DND-41 (cell line): Measurements from ENCODE around the gene DALRD3.

Experiments used
- ATAC-seq: fragments of 200-7000 bp; cut with Tn5 transposase; 3 replicates; pipeline ENCODE4 v1.9.1; 2021; ENCODE audit warnings: low read depth; ENCODE audit not compliant: insufficient read depth
- DNase-seq: peaks from one replicate; pipeline ENCODE4 v3.0.0-alpha.2; 2020
- H2AFZ ChIP-seq: 2 replicates; pipeline ENCODE4 v1.6.0; 2012; ENCODE audit warnings: low read depth, low read length
- H3K27ac ChIP-seq: 2 replicates; pipeline ENCODE4 v1.5.1; 2012; ENCODE audit warnings: low read length, inconsistent platforms
- H3K27me3 ChIP-seq: fragments of 200-600 bp; sonication (generic); 2 replicates; pipeline ENCODE4 v1.6.0; 2012; ENCODE audit warnings: low read length, mild to moderate bottlenecking, inconsistent platforms; ENCODE audit not compliant: insufficient read depth, poor library complexity
- H3K36me3 ChIP-seq: 2 replicates; pipeline ENCODE4 v1.5.1; 2012; ENCODE audit warnings: low read length, inconsistent platforms; ENCODE audit not compliant: insufficient read depth
- H3K4me1 ChIP-seq: 2 replicates; pipeline ENCODE4 v1.5.1; 2012; ENCODE audit warnings: mild to moderate bottlenecking, low read length; ENCODE audit not compliant: insufficient read depth
- H3K4me2 ChIP-seq: 2 replicates; pipeline ENCODE4 v1.6.0; 2012; ENCODE audit warnings: mild to moderate bottlenecking, moderate library complexity, low read length, inconsistent platforms; ENCODE audit not compliant: insufficient read depth
- H3K4me3 ChIP-seq, 2 experiments: fragments of 200-600 bp in 1 of 2; shearing (Covaris generic) in 1 of 2; 2 replicates each; pipeline ENCODE4 v1.5.1; 2012 to 2016; ENCODE audit warnings: inconsistent platforms in 2 of 2, low read length in 2 of 2, mild to moderate bottlenecking in 2 of 2, low read depth in 1 of 2, moderate library complexity in 1 of 2
- H3K79me2 ChIP-seq: 2 replicates; pipeline ENCODE4 v1.6.0; 2012; ENCODE audit warnings: low read length, inconsistent platforms; ENCODE audit not compliant: insufficient read depth
- H3K9ac ChIP-seq: 2 replicates; pipeline ENCODE4 v1.6.0; 2012; ENCODE audit warnings: low read depth, mild to moderate bottlenecking, inconsistent platforms, low read length, moderate library complexity
- H3K9me3 ChIP-seq: 2 replicates; pipeline ENCODE4 v1.5.1; 2012; ENCODE audit warnings: low read length, moderate library complexity, mild to moderate bottlenecking, inconsistent platforms; ENCODE audit not compliant: insufficient read depth, severe bottlenecking
- H4K20me1 ChIP-seq: 2 replicates; pipeline ENCODE4 v1.6.0; 2012; ENCODE audit warnings: low read length; ENCODE audit not compliant: insufficient read depth
- CTCF ChIP-seq: IDR thresholded peaks from 2 replicates; pipeline ENCODE4 v1.5.1; 2012; ENCODE audit warnings: borderline replicate concordance, low read length, moderate library complexity, mild to moderate bottlenecking; ENCODE audit not compliant: poor library complexity, severe bottlenecking; ENCODE audit errors: extremely low read depth
- EZH2 ChIP-seq: IDR thresholded peaks from 3 replicates; pipeline ENCODE4 v1.6.1; 2012; ENCODE audit warnings: borderline replicate concordance, low read depth, mild to moderate bottlenecking, moderate library complexity, low read length, inconsistent platforms; ENCODE audit not compliant: severe bottlenecking

DALRD3 gene

GRCh38 chr3:49022688-49023171 lies 4.3 kb upstream of the DALRD3 start:
- H2AFZ ChIP-seq, result peak overlapping the region; percentile 85; the same call in 1 of the 2 replicates
- peak overlapping the region; percentile 51 to 94; a peak in 3 of 4 replicates for H3K4me3 ChIP-seq
- H3K27me3 ChIP-seq, result no peaks in the 10 kb centered on the region
- H3K79me2 ChIP-seq, result peaks cover 76% of the 10 kb centered on the region
- DNase-seq (peak; percentile 42), ATAC-seq (no peak)
- H4K20me1 ChIP-seq, result peaks cover 21% of the 10 kb centered on the region; the same call in 1 of the 2 replicates
- peaks cover 58% of the 10 kb centered on the region for H3K36me3 ChIP-seq
- peak overlapping the region; percentile 99 for H3K27ac ChIP-seq
- H3K9ac ChIP-seq, result peak overlapping the region; percentile 96
- H3K9me3 ChIP-seq, result no peaks in the 10 kb centered on the region
- peak overlapping the region; percentile 95 for H3K4me2 ChIP-seq
- TF ChIP-seq EZH2 (no peak), CTCF (no peak)
- H3K4me1 ChIP-seq, result peaks cover 83% of the 10 kb centered on the region

GRCh38 chr3:49021813-49022687 lies 3.7 kb upstream of the DALRD3 start, which contains the start of gene NDUFAF3:
Gene NDUFAF3, plus strand, starts transcription at chr3:49022121. Its CDS starts 24 bp downstream, at chr3:49022145.
- H3K36me3 ChIP-seq, result peaks cover 51% of the 10 kb centered on the region
- peak within 1 kb of the TSS; percentile 96 for H3K9ac ChIP-seq
- H3K79me2 ChIP-seq, result peaks cover 69% of the 10 kb centered on the region
- H4K20me1 ChIP-seq, result peaks cover 28% of the 10 kb centered on the region; the same call in 1 of the 2 replicates
- peak within 1 kb of the TSS; percentile 51 to 94 for H3K4me3 ChIP-seq
- H3K27me3 ChIP-seq, result no peaks in the 10 kb centered on the region
- H2AFZ ChIP-seq, result peak within 1 kb of the TSS; percentile 85
- peak within 1 kb of the TSS; percentile 99 for H3K27ac ChIP-seq
- ATAC-seq (peak; percentile 78), DNase-seq (peak; percentile 96)
- TF ChIP-seq EZH2 (no peak), CTCF (peak; percentile 96)
- no peaks in the 10 kb centered on the region for H3K9me3 ChIP-seq
- H3K4me1 ChIP-seq, result peaks cover 83% of the 10 kb centered on the region
- peak within 1 kb of the TSS; percentile 95 for H3K4me2 ChIP-seq

GRCh38 chr3:49021213-49021812 lies 2.9 kb upstream of the DALRD3 start:
- peak overlapping the region; percentile 51 to 94 for H3K4me3 ChIP-seq
- ATAC-seq (peak; percentile 57), DNase-seq (peak; percentile 99)
- TF ChIP-seq EZH2 (no peak), CTCF (no peak)
- peaks cover 33% of the 10 kb centered on the region; the same call in 1 of the 2 replicates for H4K20me1 ChIP-seq
- H3K4me1 ChIP-seq, result peaks cover 77% of the 10 kb centered on the region
- peaks cover 62% of the 10 kb centered on the region for H3K79me2 ChIP-seq
- H3K27ac ChIP-seq, result peak overlapping the region; percentile 99
- H2AFZ ChIP-seq, result peak overlapping the region; percentile 85
- peaks cover 48% of the 10 kb centered on the region for H3K36me3 ChIP-seq
- H3K4me2 ChIP-seq, result peak overlapping the region; percentile 95
- peak overlapping the region; percentile 96 for H3K9ac ChIP-seq
- no peaks in the 10 kb centered on the region for H3K27me3 ChIP-seq
- H3K9me3 ChIP-seq, result no peaks in the 10 kb centered on the region
